ENCODE results near the gene SPARC.

SPARC gene

GRCh38 chr5:151643388-151643787, 43.3 kb downstream of the SPARC start:
- Histone ChIP-seq H2AFZ (ENCODE audit: low read length) (no peak overlapping the region), H3K36me3 (replicated peaks; ENCODE audit: insufficient read depth, low read length) (no peaks in the 10 kb centered on the region), H3K4me1 (ENCODE audit: low read length) (peaks cover 5% of the 10 kb centered on the region), H3K79me2 (ENCODE audit: low read length) (no peaks in the 10 kb centered on the region), H3K4me3 (ENCODE audit: low read length) (no peak overlapping the region), H3K4me2 (ENCODE audit: low read depth, low read length) (no peak overlapping the region), H3K9ac (ENCODE audit: low read length) (no peak overlapping the region), H3K27me3 (replicated peaks; ENCODE audit: insufficient read depth, low read length) (no peaks in the 10 kb centered on the region), H3F3A (ENCODE audit: insufficient read depth, low read length) (no peaks in the 10 kb centered on the region), H3K27ac (ENCODE audit: low read length) (no peak overlapping the region), H4K20me1 (ENCODE audit: insufficient read depth, low read length) (no peaks in the 10 kb centered on the region), H3K9me3 (replicated peaks; ENCODE audit: insufficient read depth, low read length) (no peaks in the 10 kb centered on the region), H3K9me2 (replicated peaks; ENCODE audit: insufficient read depth, low read length) (no peaks in the 10 kb centered on the region)
- DNase-seq: no peak
- TF ChIP-seq EZH2 (optimal IDR thresholded peaks at IDR 0.05; ENCODE audit: low read depth, low read length) (no peak), EZH2phosphoT487 (IDR thresholded peaks at IDR 0.05; ENCODE audit: low read length) (no peak), CTCF (IDR thresholded peaks at IDR 0.05; ENCODE audit: low read length) (no peak)

GRCh38 chr5:151642472-151643140, 44.1 kb downstream of the SPARC start:
- Histone ChIP-seq H3K9me2 (replicated peaks; ENCODE audit: insufficient read depth, low read length) (no peaks in the 10 kb centered on the region), H3K9me3 (replicated peaks; ENCODE audit: insufficient read depth, low read length) (no peaks in the 10 kb centered on the region), H3K4me1 (ENCODE audit: low read length) (peaks cover 5% of the 10 kb centered on the region), H2AFZ (ENCODE audit: low read length) (no peak overlapping the region), H3K9ac (ENCODE audit: low read length) (no peak overlapping the region), H3K36me3 (replicated peaks; ENCODE audit: insufficient read depth, low read length) (no peaks in the 10 kb centered on the region), H3K27me3 (replicated peaks; ENCODE audit: insufficient read depth, low read length) (no peaks in the 10 kb centered on the region), H3K4me2 (ENCODE audit: low read depth, low read length) (no peak overlapping the region), H3F3A (ENCODE audit: insufficient read depth, low read length) (no peaks in the 10 kb centered on the region), H4K20me1 (ENCODE audit: insufficient read depth, low read length) (no peaks in the 10 kb centered on the region), H3K27ac (ENCODE audit: low read length) (no peak overlapping the region), H3K79me2 (ENCODE audit: low read length) (no peaks in the 10 kb centered on the region), H3K4me3 (ENCODE audit: low read length) (no peak overlapping the region)
- TF ChIP-seq EZH2 (optimal IDR thresholded peaks at IDR 0.05; ENCODE audit: low read depth, low read length) (no peak), CTCF (IDR thresholded peaks at IDR 0.05; ENCODE audit: low read length) (no peak), EZH2phosphoT487 (IDR thresholded peaks at IDR 0.05; ENCODE audit: low read length) (no peak)
- DNase-seq: no peak

GRCh38 chr5:151638619-151639018, 48.1 kb downstream of the SPARC start:
- Histone ChIP-seq H3F3A (ENCODE audit: insufficient read depth, low read length) (no peaks in the 10 kb centered on the region), H3K4me3 (ENCODE audit: low read length) (no peak overlapping the region), H3K4me1 (ENCODE audit: low read length) (peaks cover 5% of the 10 kb centered on the region), H3K36me3 (replicated peaks; ENCODE audit: insufficient read depth, low read length) (no peaks in the 10 kb centered on the region), H3K4me2 (ENCODE audit: low read depth, low read length) (no peak overlapping the region), H3K9me2 (replicated peaks; ENCODE audit: insufficient read depth, low read length) (no peaks in the 10 kb centered on the region), H4K20me1 (ENCODE audit: insufficient read depth, low read length) (no peaks in the 10 kb centered on the region), H3K9ac (ENCODE audit: low read length) (no peak overlapping the region), H3K27me3 (replicated peaks; ENCODE audit: insufficient read depth, low read length) (no peaks in the 10 kb centered on the region), H2AFZ (ENCODE audit: low read length) (no peak overlapping the region), H3K27ac (ENCODE audit: low read length) (no peak overlapping the region), H3K79me2 (ENCODE audit: low read length) (no peaks in the 10 kb centered on the region), H3K9me3 (replicated peaks; ENCODE audit: insufficient read depth, low read length) (no peaks in the 10 kb centered on the region)
- TF ChIP-seq EZH2phosphoT487 (IDR thresholded peaks at IDR 0.05; ENCODE audit: low read length): no peak
- no peak for TF ChIP-seq EZH2 (optimal IDR thresholded peaks at IDR 0.05; ENCODE audit: low read depth, low read length)
- DNase-seq: no peak

- Histone ChIP-seq H3K4me1 (ENCODE audit: low read length) (peaks cover 5% of the 10 kb centered on the region), H3K9me2 (replicated peaks; ENCODE audit: insufficient read depth, low read length) (no peaks in the 10 kb centered on the region), H3K9ac (ENCODE audit: low read length) (no peak overlapping the region), H3K4me3 (ENCODE audit: low read length) (no peak overlapping the region), H3F3A (ENCODE audit: insufficient read depth, low read length) (no peaks in the 10 kb centered on the region), H3K4me2 (ENCODE audit: low read depth, low read length) (no peak overlapping the region), H3K27me3 (replicated peaks; ENCODE audit: insufficient read depth, low read length) (no peaks in the 10 kb centered on the region), H3K27ac (ENCODE audit: low read length) (no peak overlapping the region), H3K79me2 (ENCODE audit: low read length) (no peaks in the 10 kb centered on the region), H3K36me3 (replicated peaks; ENCODE audit: insufficient read depth, low read length) (no peaks in the 10 kb centered on the region), H4K20me1 (ENCODE audit: insufficient read depth, low read length) (no peaks in the 10 kb centered on the region), H2AFZ (ENCODE audit: low read length) (no peak overlapping the region), H3K9me3 (replicated peaks; ENCODE audit: insufficient read depth, low read length) (no peaks in the 10 kb centered on the region)
- TF ChIP-seq EZH2 (optimal IDR thresholded peaks at IDR 0.05; ENCODE audit: low read depth, low read length): no peak
- TF ChIP-seq CTCF (IDR thresholded peaks at IDR 0.05; ENCODE audit: low read length): no peak
- TF ChIP-seq EZH2phosphoT487 (IDR thresholded peaks at IDR 0.05; ENCODE audit: low read length): no peak
- DNase-seq: no peak
Measured at GRCh38 chr5:151637676-151638075, 49.0 kb downstream of the SPARC start.
